Uterus (tissue), 4 donors: Measurements from ENCODE around the gene TMEM129. TPM values are rescaled to one million over a fixed set of nuclear protein-coding genes. Genes with fewer than 3 reads are reported as not detected.
"Not testable (repeated sequence)": the region's sequence is repeated elsewhere in the genome, so short reads cannot be mapped to it uniquely, and the experiment has no call there.

Experiments
- DNase-seq, 2 donors: peaks; one replicate each; pipeline ENCODE4 v3.0.0-alpha.2; 2019 to 2020
- H3K27ac ChIP-seq, 2 donors: fragments of 200-600 bp; sonication (generic); 1 replicate in 1 of 2; 2 replicates in 1 of 2; pipeline ENCODE4 v1.5.1; 2016 to 2018
- H3K27me3 ChIP-seq, 2 donors: fragments of 200-600 bp; sonication (generic); one replicate each; pipeline ENCODE4 v1.5.1; 2018 to 2019; ENCODE audit warnings: control low read depth in 1 of 2
- H3K36me3 ChIP-seq, 2 donors: fragments of 200-600 bp; sonication (generic); one replicate each; pipeline ENCODE4 v1.5.1; 2019; ENCODE audit warnings: control low read depth in 1 of 2
- H3K4me1 ChIP-seq, 2 donors: fragments of 200-600 bp; sonication (generic); one replicate each; pipeline ENCODE4 v1.5.1; 2018 to 2019; ENCODE audit warnings: control low read depth in 1 of 2
- H3K4me3 ChIP-seq, 2 donors: fragments of 200-600 bp; sonication (generic); 1 replicate in 1 of 2; 2 replicates in 1 of 2; pipeline ENCODE4 v1.5.1; 2018 to 2019; ENCODE audit warnings: mild to moderate bottlenecking in 1 of 2
- H3K9me3 ChIP-seq, 2 donors: fragments of 200-600 bp; sonication (generic); one replicate each; pipeline ENCODE4 v1.5.1; 2019; ENCODE audit warnings: control low read depth in 1 of 2
- CTCF ChIP-seq, 4 experiments: fragments of 200-600 bp in 2 of 4; fragments of 450-650 bp in 2 of 4; sonication (generic) in 2 of 4; IDR thresholded peaks; one replicate each; pipeline ENCODE4 v1.5.1; 2016 to 2019; ENCODE audit warnings: antibody characterized with exemption in 4 of 4, mild to moderate bottlenecking in 2 of 4, moderate library complexity in 1 of 4
- POLR2A ChIP-seq, 2 donors: fragments of 450-650 bp; IDR thresholded peaks; one replicate each; pipeline ENCODE4 v1.6.1; 2016; ENCODE audit warnings: antibody characterized with exemption in 2 of 2, mild to moderate bottlenecking in 1 of 2, moderate library complexity in 1 of 2
- intact Hi-C: fragments of 100-400 bp; cut with DNase I; formaldehyde crosslinking; loops from one replicate; pipeline ENCODE4 v1.15.1; 2023; ENCODE audit warnings: low total_unique reads
- total RNA-seq, 4 donors: library from RNA; depleted of rRNA in 3 of 4; stranded (reverse); fragments of >200 nt in 3 of 4; gene quantifications; one replicate each; pipeline versions ENCODE4 v1.1.0 to v1.2.4, GENCODE V29; 2014 to 2023
- donor health status: DM: yes; HTN: yes; CAD: no.

TMEM129 gene
- total RNA-seq, 4 donors from 2014 or later: 31.0 to 99.7 (median 42.7) TPM

GRCh38 chr4:1673671-1674070 is 47.5 kb downstream of the TMEM129 start:
- Histone ChIP-seq H3K4me3 (no peak overlapping the region), H3K27me3 (no peaks in the 10 kb centered on the region), H3K4me1 (no peaks in the 10 kb centered on the region), H3K36me3 (no peaks in the 10 kb centered on the region), H3K9me3 (no peaks in the 10 kb centered on the region), H3K27ac (no peak overlapping the region)
- no peak for TF ChIP-seq CTCF (IDR thresholded peaks at IDR 0.05)
- no peak for TF ChIP-seq POLR2A (IDR thresholded peaks at IDR 0.05)
- intact Hi-C loops: no loop called here
- DNase-seq: no peak

DNA sequence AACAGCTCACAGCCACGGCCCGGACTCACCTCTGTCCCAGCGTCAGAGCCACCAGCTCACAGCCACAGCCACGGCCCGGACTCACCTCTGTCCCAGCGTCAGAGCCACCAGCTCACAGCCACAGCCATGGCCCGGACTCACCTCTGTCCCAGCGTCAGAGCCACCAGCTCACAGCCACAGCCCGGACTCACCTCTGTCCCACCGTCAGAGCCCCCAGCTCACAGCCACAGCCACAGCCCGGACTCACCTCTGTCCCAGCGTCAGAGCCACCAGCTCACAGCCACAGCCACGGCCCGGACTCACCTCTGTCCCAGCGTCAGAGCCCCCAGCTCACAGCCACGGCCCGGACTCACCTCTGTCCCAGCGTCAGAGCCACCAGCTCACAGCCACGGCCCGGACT is 50.1 kb downstream of the TMEM129 start:
- H3K4me3 ChIP-seq, DNase-seq, intact Hi-C loops, H3K4me1 ChIP-seq, H3K9me3 ChIP-seq, H3K36me3 ChIP-seq, H3K27ac ChIP-seq, H3K27me3 ChIP-seq: not testable (repeated sequence)

GRCh38 chr4:1670279-1670678 is 50.8 kb downstream of the TMEM129 start:
- Histone ChIP-seq H3K9me3 (no peaks in the 10 kb centered on the region), H3K36me3 (no peaks in the 10 kb centered on the region), H3K4me1 (no peaks in the 10 kb centered on the region), H3K27me3 (no peaks in the 10 kb centered on the region), H3K27ac (no peak overlapping the region), H3K4me3 (no peak overlapping the region)
- DNase-seq: no peak
- TF ChIP-seq POLR2A (IDR thresholded peaks at IDR 0.05) (no peak), CTCF (IDR thresholded peaks at IDR 0.05) (no peak)
- intact Hi-C loops: no loop called here

- intact Hi-C loops: no loop called here
- Histone ChIP-seq H3K4me1 (no peaks in the 10 kb centered on the region), H3K4me3 (no peak overlapping the region), H3K27me3 (no peaks in the 10 kb centered on the region), H3K36me3 (no peaks in the 10 kb centered on the region), H3K9me3 (no peaks in the 10 kb centered on the region), H3K27ac (no peak overlapping the region)
- TF ChIP-seq CTCF (IDR thresholded peaks at IDR 0.05) (no peak), POLR2A (IDR thresholded peaks at IDR 0.05) (no peak)
- DNase-seq: no peak
Measured at GRCh38 chr4:1669850-1670249, 51.3 kb downstream of the TMEM129 start.

GRCh38 chr4:1669270-1669669 is 51.9 kb downstream of the TMEM129 start:
- H3K4me3 ChIP-seq: no peak overlapping the region
- H3K36me3 ChIP-seq: no peaks in the 10 kb centered on the region
- no peak overlapping the region for H3K27ac ChIP-seq
- TF ChIP-seq POLR2A (IDR thresholded peaks at IDR 0.05): no peak
- TF ChIP-seq CTCF (IDR thresholded peaks at IDR 0.05): no peak
- no peaks in the 10 kb centered on the region for H3K27me3 ChIP-seq
- intact Hi-C loops: no loop called here
- H3K9me3 ChIP-seq: no peaks in the 10 kb centered on the region
- H3K4me1 ChIP-seq: no peaks in the 10 kb centered on the region
- no peak for DNase-seq

DNA sequence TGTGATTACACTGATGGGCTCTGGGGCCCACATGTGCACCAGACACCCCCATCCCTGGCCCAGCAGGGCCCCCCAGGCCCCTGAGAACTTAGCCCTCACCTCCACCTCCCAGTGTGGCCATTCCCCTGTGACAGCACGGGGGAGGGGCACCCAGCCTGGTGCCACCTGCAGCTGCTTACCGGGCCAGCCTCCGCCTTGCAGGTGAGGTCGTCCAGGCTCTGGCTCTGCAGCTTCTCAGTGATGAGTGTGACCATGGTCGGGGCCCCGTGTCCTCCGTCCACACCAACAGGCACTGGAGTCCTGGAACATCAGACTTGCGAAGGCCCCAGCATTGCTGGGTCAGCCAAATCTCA is 52.7 kb downstream of the TMEM129 start:
- TF ChIP-seq POLR2A (IDR thresholded peaks at IDR 0.05): no peak
- intact Hi-C loops: no loop called here
- Histone ChIP-seq H3K4me1 (no peaks in the 10 kb centered on the region), H3K36me3 (no peaks in the 10 kb centered on the region), H3K9me3 (no peaks in the 10 kb centered on the region), H3K4me3 (no peak overlapping the region), H3K27ac (no peak overlapping the region), H3K27me3 (no peaks in the 10 kb centered on the region)
- no peak for DNase-seq
